Measurements from ENCODE around the gene CACNA1B.

The CACNA1B gene

GRCh38 chr9:138073808-138074207 is 196.2 kb downstream of the CACNA1B start:
- no peak overlapping the region for H2AFZ ChIP-seq (ENCODE audit: low read depth, low read length)
- H3K27me3 ChIP-seq (ENCODE audit: insufficient read depth, low read length, poor library complexity) = no peaks in the 10 kb centered on the region
- no peak for DNase-seq
- no peak overlapping the region for H3K4me3 ChIP-seq (ENCODE audit: low read depth in 1 of 2, low read length in 2 of 2)
- no peak overlapping the region for H3K4me2 ChIP-seq (ENCODE audit: insufficient read depth, low read length)
- no peaks in the 10 kb centered on the region for H3K79me2 ChIP-seq (ENCODE audit: insufficient read depth, low read length)
- H3K27ac ChIP-seq (ENCODE audit: low read length) = no peak overlapping the region
- no peaks in the 10 kb centered on the region for H3K4me1 ChIP-seq (ENCODE audit: insufficient read depth, low read length)
- H4K20me1 ChIP-seq (ENCODE audit: insufficient read depth, low read length) = no peaks in the 10 kb centered on the region
- H3K36me3 ChIP-seq (ENCODE audit: insufficient read depth, low read length) = no peaks in the 10 kb centered on the region
- no peaks in the 10 kb centered on the region for H3K9me3 ChIP-seq (ENCODE audit: insufficient read depth, low read length, severe bottlenecking)
- TF ChIP-seq CTCF (IDR thresholded peaks at IDR 0.05; ENCODE audit: borderline replicate concordance, extremely low read depth, low read length, poor library complexity, severe bottlenecking) = no peak
- no peak for TF ChIP-seq EZH2 (IDR thresholded peaks at IDR 0.05; ENCODE audit: borderline replicate concordance, low read depth, low read length, severe bottlenecking)
- no peak for ATAC-seq (ENCODE audit: insufficient read depth, low read depth)
- H3K9ac ChIP-seq (ENCODE audit: low read depth, low read length) = no peak overlapping the region

- H4K20me1 ChIP-seq (ENCODE audit: insufficient read depth, low read length) = no peaks in the 10 kb centered on the region
- no peak overlapping the region for H3K27ac ChIP-seq (ENCODE audit: low read length)
- H3K9me3 ChIP-seq (ENCODE audit: insufficient read depth, low read length, severe bottlenecking) = no peaks in the 10 kb centered on the region
- no peak overlapping the region for H3K4me2 ChIP-seq (ENCODE audit: insufficient read depth, low read length)
- H3K4me1 ChIP-seq (ENCODE audit: insufficient read depth, low read length) = no peaks in the 10 kb centered on the region
- no peaks in the 10 kb centered on the region for H3K27me3 ChIP-seq (ENCODE audit: insufficient read depth, low read length, poor library complexity)
- no peaks in the 10 kb centered on the region for H3K79me2 ChIP-seq (ENCODE audit: insufficient read depth, low read length)
- TF ChIP-seq CTCF (IDR thresholded peaks at IDR 0.05; ENCODE audit: borderline replicate concordance, extremely low read depth, low read length, poor library complexity, severe bottlenecking) (no peak), EZH2 (IDR thresholded peaks at IDR 0.05; ENCODE audit: borderline replicate concordance, low read depth, low read length, severe bottlenecking) (no peak)
- ATAC-seq (ENCODE audit: insufficient read depth, low read depth) (no peak), DNase-seq (no peak)
- H3K4me3 ChIP-seq (ENCODE audit: low read depth in 1 of 2, low read length in 2 of 2) = no peak overlapping the region
- H3K36me3 ChIP-seq (ENCODE audit: insufficient read depth, low read length) = no peaks in the 10 kb centered on the region
- no peak overlapping the region for H2AFZ ChIP-seq (ENCODE audit: low read depth, low read length)
- no peak overlapping the region for H3K9ac ChIP-seq (ENCODE audit: low read depth, low read length)
These were observed 196.9 kb downstream of the CACNA1B start for GRCh38 chr9:138074516-138074915.

- H3K4me1 ChIP-seq (ENCODE audit: insufficient read depth, low read length) = no peaks in the 10 kb centered on the region
- DNase-seq = no peak
- H3K27ac ChIP-seq (ENCODE audit: low read length) = no peak overlapping the region
These were observed 197.9 kb downstream of the CACNA1B start for GRCh38 chr9:138075496-138075895.

More at GRCh38 chr9:138075496-138075895, 197.9 kb downstream of the CACNA1B start:
- Histone ChIP-seq H2AFZ (ENCODE audit: low read depth, low read length) (no peak overlapping the region), H3K4me3 (ENCODE audit: low read depth in 1 of 2, low read length in 2 of 2) (no peak overlapping the region), H3K36me3 (ENCODE audit: insufficient read depth, low read length) (no peaks in the 10 kb centered on the region), H3K9ac (ENCODE audit: low read depth, low read length) (no peak overlapping the region), H3K27me3 (ENCODE audit: insufficient read depth, low read length, poor library complexity) (no peaks in the 10 kb centered on the region), H4K20me1 (ENCODE audit: insufficient read depth, low read length) (no peaks in the 10 kb centered on the region), H3K79me2 (ENCODE audit: insufficient read depth, low read length) (no peaks in the 10 kb centered on the region), H3K4me2 (ENCODE audit: insufficient read depth, low read length) (no peak overlapping the region), H3K9me3 (ENCODE audit: insufficient read depth, low read length, severe bottlenecking) (no peaks in the 10 kb centered on the region)
- ATAC-seq (ENCODE audit: insufficient read depth, low read depth) = no peak
- TF ChIP-seq EZH2 (IDR thresholded peaks at IDR 0.05; ENCODE audit: borderline replicate concordance, low read depth, low read length, severe bottlenecking) (no peak), CTCF (IDR thresholded peaks at IDR 0.05; ENCODE audit: borderline replicate concordance, extremely low read depth, low read length, poor library complexity, severe bottlenecking) (no peak)
